CD14-positive monocyte (primary cell): ENCODE measurements around the gene RBFOX1. TPM values are rescaled to one million over a fixed set of nuclear protein-coding genes. Genes with fewer than 3 reads are reported as not detected.

Source experiments
- DNase-seq, 3 donors: peaks; one replicate each; pipeline ENCODE4 v3.0.0-alpha.2; 2011 to 2022
- H2AFZ ChIP-seq: 2 replicates; pipeline ENCODE4 v1.6.0; 2012; ENCODE audit warnings: mild to moderate bottlenecking, low read depth, low read length, inconsistent platforms; ENCODE audit not compliant: insufficient read depth, poor library complexity, severe bottlenecking
- H3K27ac ChIP-seq, 2 donors: 1 replicate in 1 of 2; 2 replicates in 1 of 2; pipeline ENCODE4 v1.5.1; 2012 to 2013; ENCODE audit warnings: low read length in 2 of 2, control low read depth in 1 of 2, inconsistent platforms in 1 of 2, low read depth in 1 of 2, mild to moderate bottlenecking in 1 of 2
- H3K27me3 ChIP-seq, 2 donors: one replicate each; pipeline versions ENCODE4 v1.6.0 to v1.6.1; 2011 to 2013; ENCODE audit warnings: low read length in 2 of 2; ENCODE audit not compliant: control insufficient read depth in 2 of 2, insufficient read depth in 2 of 2
- H3K36me3 ChIP-seq, 2 donors: replicated peaks in 1 of 2; 1 replicate in 1 of 2; 2 replicates in 1 of 2; pipeline versions ENCODE4 v1.5.1 to v1.6.1; 2012 to 2013; ENCODE audit warnings: low read length in 2 of 2, control low read depth in 1 of 2, inconsistent platforms in 1 of 2, mild to moderate bottlenecking in 1 of 2; ENCODE audit not compliant: insufficient read depth in 2 of 2, control insufficient read depth in 1 of 2
- H3K4me1 ChIP-seq, 2 donors: 1 replicate in 1 of 2; 2 replicates in 1 of 2; pipeline versions ENCODE4 v1.5.1 to v1.6.1; 2012 to 2013; ENCODE audit warnings: low read length in 2 of 2, control low read depth in 1 of 2, inconsistent platforms in 1 of 2, mild to moderate bottlenecking in 1 of 2, moderate library complexity in 1 of 2; ENCODE audit not compliant: insufficient read depth in 2 of 2, control insufficient read depth in 1 of 2
- H3K4me2 ChIP-seq: replicated peaks from 2 replicates; pipeline ENCODE3; 2012; ENCODE audit warnings: low read length, moderate library complexity, mild to moderate bottlenecking; ENCODE audit not compliant: poor library complexity, severe bottlenecking; ENCODE audit errors: extremely low read depth
- H3K4me3 ChIP-seq, 3 experiments: fragments of 200-600 bp in 1 of 3; sonication (generic) in 1 of 3; replicated peaks in 1 of 3; 1 replicate in 2 of 3; 2 replicates in 1 of 3; pipeline ENCODE4 v1.5.1; 2011 to 2013; ENCODE audit warnings: low read length in 3 of 3, mild to moderate bottlenecking in 3 of 3, control low read depth in 2 of 3, low read depth in 2 of 3, inconsistent platforms in 1 of 3, moderate library complexity in 1 of 3
- H3K79me2 ChIP-seq: 2 replicates; pipeline ENCODE4 v1.6.0; 2012; ENCODE audit warnings: mild to moderate bottlenecking, control low read depth, inconsistent platforms, low read length, moderate library complexity; ENCODE audit not compliant: insufficient read depth
- H3K9ac ChIP-seq: 2 replicates; pipeline ENCODE4 v1.6.0; 2017; ENCODE audit warnings: low read length, mild to moderate bottlenecking; ENCODE audit not compliant: insufficient read depth, poor library complexity, severe bottlenecking
- H3K9me3 ChIP-seq, 2 donors: replicated peaks in 1 of 2; 1 replicate in 1 of 2; 2 replicates in 1 of 2; pipeline versions ENCODE4 v1.5.1 to v1.6.1; 2012 to 2013; ENCODE audit warnings: low read length in 2 of 2, control low read depth in 1 of 2; ENCODE audit not compliant: control insufficient read depth in 1 of 2, insufficient read depth in 1 of 2
- H4K20me1 ChIP-seq: 2 replicates; pipeline ENCODE4 v1.6.0; 2012; ENCODE audit warnings: mild to moderate bottlenecking, low read length, control low read depth, moderate library complexity; ENCODE audit not compliant: insufficient read depth
- H3K27ac Mint-ChIP-seq, 7 donors: one replicate each; pipeline ENCODE4 v1.8.0; 2020; ENCODE audit warnings: mild to moderate bottlenecking in 7 of 7, mixed read lengths in 7 of 7, moderate library complexity in 6 of 7, inconsistent platforms in 2 of 7
- H3K27me3 Mint-ChIP-seq, 3 donors: one replicate each; pipeline ENCODE4 v1.8.0; 2021 to 2022; ENCODE audit warnings: low read depth in 3 of 3, mild to moderate bottlenecking in 3 of 3, mixed read lengths in 3 of 3, moderate library complexity in 3 of 3, inconsistent platforms in 1 of 3
- H3K36me3 Mint-ChIP-seq, 2 donors: one replicate each; pipeline ENCODE4 v1.8.0; 2020; ENCODE audit warnings: mixed read lengths in 2 of 2, inconsistent platforms in 1 of 2, mild to moderate bottlenecking in 1 of 2
- H3K4me1 Mint-ChIP-seq: one replicate; pipeline ENCODE4 v1.8.0; 2020; ENCODE audit warnings: mild to moderate bottlenecking, mixed read lengths
- H3K4me3 Mint-ChIP-seq, 2 donors: one replicate each; pipeline ENCODE4 v1.8.0; 2020; ENCODE audit warnings: mild to moderate bottlenecking in 2 of 2, mixed read lengths in 2 of 2, moderate library complexity in 1 of 2
- H3K9me3 Mint-ChIP-seq, 7 donors: one replicate each; pipeline ENCODE4 v1.8.0; 2020 to 2022; ENCODE audit warnings: mixed read lengths in 7 of 7, mild to moderate bottlenecking in 6 of 7, moderate library complexity in 6 of 7, inconsistent platforms in 2 of 7
- WGBS: methylation state at CpG from one replicate; pipeline ENCODE4 v1.1.5; 2013; ENCODE audit warnings: missing lambda C conversion rate; ENCODE audit not compliant: insufficient coverage; 5-methylcytosine and 5-hydroxymethylcytosine counted together
- intact Hi-C, 2 donors: fragments of 100-400 bp; cut with micrococcal nuclease; formaldehyde crosslinking; loops; one replicate each; pipeline versions ENCODE4 v1.15.0 to v1.15.1; 2023
- polyA plus RNA-seq, 3 donors: library from polyadenylated mRNA; depleted of rRNA in 1 of 3; unstranded in 2 of 3; stranded (reverse) in 1 of 3; fragments of 300-500 nt in 2 of 3; fragments of >200 nt in 1 of 3; fragmentation: Illumina TruSeq in 2 of 3; gene quantifications; 1 replicate in 2 of 3; 2 replicates in 1 of 3; pipeline ENCODE4 v1.2.3, GENCODE V29; 2012 to 2021
- TF ChIP-seq, protein P1 (sequence below): fragments of 200-600 bp; IDR thresholded peaks from one replicate; pipeline ENCODE4 v1.8.0; 2022; ENCODE audit warnings: antibody characterized with exemption, mild to moderate bottlenecking

Gene RBFOX1
- polyA plus RNA-seq, 3 donors = not detected

- TF ChIP-seq, protein P1, sequence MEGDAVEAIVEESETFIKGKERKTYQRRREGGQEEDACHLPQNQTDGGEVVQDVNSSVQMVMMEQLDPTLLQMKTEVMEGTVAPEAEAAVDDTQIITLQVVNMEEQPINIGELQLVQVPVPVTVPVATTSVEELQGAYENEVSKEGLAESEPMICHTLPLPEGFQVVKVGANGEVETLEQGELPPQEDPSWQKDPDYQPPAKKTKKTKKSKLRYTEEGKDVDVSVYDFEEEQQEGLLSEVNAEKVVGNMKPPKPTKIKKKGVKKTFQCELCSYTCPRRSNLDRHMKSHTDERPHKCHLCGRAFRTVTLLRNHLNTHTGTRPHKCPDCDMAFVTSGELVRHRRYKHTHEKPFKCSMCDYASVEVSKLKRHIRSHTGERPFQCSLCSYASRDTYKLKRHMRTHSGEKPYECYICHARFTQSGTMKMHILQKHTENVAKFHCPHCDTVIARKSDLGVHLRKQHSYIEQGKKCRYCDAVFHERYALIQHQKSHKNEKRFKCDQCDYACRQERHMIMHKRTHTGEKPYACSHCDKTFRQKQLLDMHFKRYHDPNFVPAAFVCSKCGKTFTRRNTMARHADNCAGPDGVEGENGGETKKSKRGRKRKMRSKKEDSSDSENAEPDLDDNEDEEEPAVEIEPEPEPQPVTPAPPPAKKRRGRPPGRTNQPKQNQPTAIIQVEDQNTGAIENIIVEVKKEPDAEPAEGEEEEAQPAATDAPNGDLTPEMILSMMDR = no peak
- H3K79me2 ChIP-seq = no peaks in the 10 kb centered on the region
- Mint-ChIP-seq H3K4me3 (no peak overlapping the region), H3K36me3 (no peaks in the 10 kb centered on the region), H3K27ac (no peak overlapping the region), H3K9me3 (peaks cover 0 to 3% (median 0%) of the 10 kb centered on the region in 7 donors), H3K4me1 (no peaks in the 10 kb centered on the region), H3K27me3 (peaks cover 0 to 4% (median 2%) of the 10 kb centered on the region in 3 donors)
- no peak overlapping the region for H3K9ac ChIP-seq
- no peaks in the 10 kb centered on the region for H3K4me1 ChIP-seq
- no peak overlapping the region for H3K27ac ChIP-seq
- no peaks in the 10 kb centered on the region for H4K20me1 ChIP-seq
- no peak overlapping the region for H2AFZ ChIP-seq
- no peak for DNase-seq
- H3K36me3 ChIP-seq = no peaks in the 10 kb centered on the region
- WGBS = 75% methylated on average over 1 of the region's 4 CpGs
- H3K4me3 ChIP-seq = no peak overlapping the region
- peaks cover 0 to 2% of the 10 kb centered on the region in 2 donors for H3K9me3 ChIP-seq
- no peak overlapping the region for H3K4me2 ChIP-seq
- intact Hi-C loops = no loop called here
- no peaks in the 10 kb centered on the region for H3K27me3 ChIP-seq
Observed at GRCh38 chr16:7583396-7583795, 250.8 kb downstream of the RBFOX1 start.

- Mint-ChIP-seq H3K4me3 (no peak overlapping the region), H3K27me3 (peaks cover 0 to 4% (median 2%) of the 10 kb centered on the region in 3 donors), H3K36me3 (no peaks in the 10 kb centered on the region), H3K4me1 (no peaks in the 10 kb centered on the region), H3K9me3 (peaks cover 0 to 2% (median 0%) of the 10 kb centered on the region in 7 donors), H3K27ac (peak overlapping the region in 1 of 7 donors; percentile 75)
- no peak overlapping the region for H2AFZ ChIP-seq
- WGBS = 95% methylated on average over 2 of the region's 6 CpGs
- no peaks in the 10 kb centered on the region for H3K36me3 ChIP-seq
- H3K79me2 ChIP-seq = no peaks in the 10 kb centered on the region
- peaks cover 0 to 2% of the 10 kb centered on the region in 2 donors for H3K9me3 ChIP-seq
- no peaks in the 10 kb centered on the region for H4K20me1 ChIP-seq
- no peak for DNase-seq
- intact Hi-C loops = no loop called here
- H3K4me1 ChIP-seq = no peaks in the 10 kb centered on the region
- TF ChIP-seq, protein P1 = no peak
- no peak overlapping the region for H3K9ac ChIP-seq
- H3K27ac ChIP-seq = no peak overlapping the region
- H3K27me3 ChIP-seq = no peaks in the 10 kb centered on the region
- H3K4me3 ChIP-seq = no peak overlapping the region
- H3K4me2 ChIP-seq = no peak overlapping the region
Observed at GRCh38 chr16:7584561-7584960, 251.9 kb downstream of the RBFOX1 start.
